G401 (cell line): ENCODE results near the gene ZMIZ1. TPM values are rescaled to one million over a fixed set of nuclear protein-coding genes. Genes with fewer than 3 reads are reported as not detected.

Source experiments
- DNase-seq: peaks from one replicate; pipeline ENCODE4 v3.0.0-alpha.2; 2015; ENCODE audit warnings: low spot score
- in situ Hi-C: cut with HindIII; loops from 2 replicates; pipeline ENCODE4 v1.10.0; 2016; ENCODE audit warnings: low sequenced_read_pairs, mixed read lengths
- total RNA-seq: library from RNA; depleted of rRNA; stranded (reverse); fragments of >200 nt; shearing (Covaris generic); gene quantifications from 2 replicates; pipeline ENCODE4 v1.2.3, GENCODE V29; 2014

Gene ZMIZ1
- total RNA-seq, 1 experiment from 2014 or later, result 2.3 TPM

GRCh38 chr10:79353726-79354125 is 285.0 kb downstream of the ZMIZ1 start:
- in situ Hi-C loops, result no loop called here
- DNase-seq, result no peak

GRCh38 chr10:79354141-79354540 is 285.4 kb downstream of the ZMIZ1 start:
- in situ Hi-C loops, result no loop called here
- DNase-seq, result no peak

- DNase-seq, result no peak
Measured at GRCh38 chr10:79354615-79355014, 285.8 kb downstream of the ZMIZ1 start.

GRCh38 chr10:79355420-79356017 is 286.8 kb downstream of the ZMIZ1 start:
- no peak for DNase-seq
- in situ Hi-C loops, result no loop called here

More at GRCh38 chr10:79354615-79355014, 285.8 kb downstream of the ZMIZ1 start:
- in situ Hi-C loops, result no loop called here

- DNase-seq, result no peak
- in situ Hi-C loops, result no loop called here
Measured at GRCh38 chr10:79356104-79356503, 287.3 kb downstream of the ZMIZ1 start.

- no peak for DNase-seq
- in situ Hi-C loops, result no loop called here
Measured at GRCh38 chr10:79357180-79357579, 288.4 kb downstream of the ZMIZ1 start.

GRCh38 chr10:79358811-79359210 is 290.0 kb downstream of the ZMIZ1 start:
- no peak for DNase-seq
- in situ Hi-C loops, result no loop called here

- in situ Hi-C loops, result no loop called here
- DNase-seq, result no peak
Measured at GRCh38 chr10:79359816-79360498, 291.2 kb downstream of the ZMIZ1 start.

GRCh38 chr10:79360499-79361342 is 292.0 kb downstream of the ZMIZ1 start:
- no peak for DNase-seq
- in situ Hi-C loops, result no loop called here

- in situ Hi-C loops, result no loop called here
- DNase-seq, result no peak
Measured at GRCh38 chr10:79361726-79362397, 293.1 kb downstream of the ZMIZ1 start.
